SKM-1 (cell line): Measurements from ENCODE around the gene FBXO31.

Experiments used
- DNase-seq: peaks from one replicate; lab custom pipeline; 2025; ENCODE audit not compliant: unreplicated experiment; lab: John Stamatoyannopoulos, UW

FBXO31 gene

DNA sequence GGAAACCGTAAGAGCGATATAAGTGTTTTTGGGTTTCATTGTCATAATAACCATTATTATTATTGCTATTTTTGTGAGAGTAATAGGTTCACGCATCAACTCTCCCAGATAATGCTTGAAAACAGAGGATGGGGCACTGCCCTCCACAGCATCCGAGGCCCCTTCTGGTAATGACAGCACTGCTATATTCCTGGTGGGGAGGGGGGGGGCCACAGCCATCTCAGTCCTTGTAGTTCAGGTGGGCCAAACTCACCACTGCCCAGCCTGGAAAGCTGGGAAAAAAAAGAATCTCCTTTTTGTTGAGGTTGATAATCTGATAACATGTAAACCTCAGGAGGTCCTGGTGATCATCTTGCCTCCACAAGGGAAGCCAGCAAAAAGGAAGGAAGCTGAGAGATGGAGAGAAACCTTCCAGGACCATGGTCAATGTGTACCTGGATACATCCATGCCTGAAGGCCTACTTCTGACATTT is 67.1 kb downstream of the FBXO31 start:
- no peak for DNase-seq

GRCh38 chr16:87314990-87315420 is 68.6 kb downstream of the FBXO31 start:
- no peak for DNase-seq

DNA sequence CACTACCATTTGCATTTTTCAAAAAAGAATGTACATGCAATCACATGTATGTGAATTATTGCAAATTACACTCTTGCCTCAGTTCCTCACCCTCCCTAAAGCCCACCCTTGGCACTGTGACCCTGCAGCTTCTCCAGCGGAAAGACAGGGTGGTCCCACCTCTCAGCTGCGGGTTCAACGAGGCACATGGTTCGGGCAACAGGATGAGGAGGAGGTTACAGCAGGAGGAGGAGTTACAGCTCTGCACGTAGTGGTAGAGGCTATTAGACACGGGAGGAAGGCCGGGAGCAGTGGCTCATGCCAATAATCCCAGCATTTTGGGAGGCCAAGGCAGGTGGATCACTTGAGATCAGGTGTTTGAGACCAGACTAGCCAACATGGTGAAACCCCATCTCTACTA is 71.6 kb downstream of the FBXO31 start:
- no peak for DNase-seq

DNA sequence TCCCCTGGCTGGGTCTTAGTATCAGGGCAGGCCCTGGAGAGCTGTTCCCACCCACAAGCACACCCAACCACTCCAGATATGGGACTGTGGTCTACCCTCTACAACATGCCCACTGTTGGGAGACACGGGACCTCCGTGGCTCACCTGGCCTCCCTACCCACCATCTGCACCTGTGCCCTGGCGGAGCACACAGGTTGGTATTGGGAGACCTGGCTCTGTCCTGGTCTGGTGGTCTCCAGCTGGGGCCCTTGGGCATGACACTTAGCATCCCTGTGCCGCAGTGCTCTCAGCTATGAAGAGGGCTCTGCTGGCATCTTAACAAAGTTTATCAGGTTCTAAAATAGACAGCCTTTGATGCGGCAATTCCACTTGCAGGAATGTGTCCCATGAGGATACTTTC is 72.2 kb downstream of the FBXO31 start:
- no peak for DNase-seq

- no peak for DNase-seq
These were observed 73.0 kb downstream of the FBXO31 start for GRCh38 chr16:87310610-87311009.

GRCh38 chr16:87309620-87310525 is 73.7 kb downstream of the FBXO31 start:
- no peak for DNase-seq

GRCh38 chr16:87308826-87309225 is 74.8 kb downstream of the FBXO31 start:
- no peak for DNase-seq

DNA sequence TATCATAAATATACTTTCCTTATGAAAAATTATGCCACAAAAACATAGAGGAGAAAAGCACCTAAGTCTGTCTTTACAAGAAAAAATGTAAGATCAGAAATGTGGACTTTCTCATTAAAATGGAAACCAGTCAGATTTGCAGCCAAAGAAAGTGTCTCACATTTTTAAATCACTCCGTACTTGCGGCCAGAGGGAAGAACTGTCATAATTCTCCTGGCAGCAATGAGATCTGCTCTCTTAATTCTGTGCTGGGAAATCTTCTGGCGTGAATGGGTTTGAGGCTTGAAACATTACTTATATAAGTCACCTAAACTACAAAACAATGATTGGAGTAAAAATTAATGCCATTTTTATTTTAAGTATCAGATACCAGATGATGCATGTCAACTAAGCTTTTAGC is 77.1 kb downstream of the FBXO31 start:
- no peak for DNase-seq

- no peak for DNase-seq
These were observed 77.8 kb downstream of the FBXO31 start for GRCh38 chr16:87305505-87306391.

- DNase-seq, result peak; percentile 35
These were observed 78.6 kb downstream of the FBXO31 start for GRCh38 chr16:87304951-87305350.

GRCh38 chr16:87303962-87304521 is 79.5 kb downstream of the FBXO31 start:
- no peak for DNase-seq

- DNase-seq, result no peak
These were observed 80.1 kb downstream of the FBXO31 start for GRCh38 chr16:87303431-87303930.

DNA sequence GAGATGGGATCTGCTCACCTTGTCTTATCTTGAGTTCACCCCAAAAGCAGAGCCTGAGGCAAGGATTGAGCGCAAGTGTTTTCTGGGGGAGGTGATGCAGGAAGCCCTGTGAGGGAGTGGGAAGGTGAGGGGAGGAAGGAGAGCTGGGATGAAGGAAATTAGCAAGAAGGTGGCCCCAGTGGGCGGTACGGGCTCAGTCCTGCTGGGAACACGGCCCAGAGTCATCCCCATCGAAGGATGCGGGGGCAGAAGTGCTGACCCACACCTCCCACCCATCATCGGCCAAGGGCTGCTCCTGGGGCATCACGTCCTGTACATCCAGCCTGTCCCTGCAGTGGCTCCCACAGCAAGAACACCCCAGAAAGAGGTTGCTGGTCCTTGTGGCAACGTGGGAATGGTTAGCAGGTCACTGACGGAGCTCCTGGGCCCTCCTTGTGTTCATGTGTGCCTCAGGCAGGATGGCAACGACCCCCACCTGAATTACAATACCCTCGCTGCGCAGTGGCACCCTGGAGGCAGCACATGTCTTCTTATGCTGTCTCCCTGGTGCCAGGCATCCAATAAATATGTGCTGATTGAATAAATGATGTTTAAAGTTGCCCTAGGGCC is 84.6 kb downstream of the FBXO31 start:
- no peak for DNase-seq

DNA sequence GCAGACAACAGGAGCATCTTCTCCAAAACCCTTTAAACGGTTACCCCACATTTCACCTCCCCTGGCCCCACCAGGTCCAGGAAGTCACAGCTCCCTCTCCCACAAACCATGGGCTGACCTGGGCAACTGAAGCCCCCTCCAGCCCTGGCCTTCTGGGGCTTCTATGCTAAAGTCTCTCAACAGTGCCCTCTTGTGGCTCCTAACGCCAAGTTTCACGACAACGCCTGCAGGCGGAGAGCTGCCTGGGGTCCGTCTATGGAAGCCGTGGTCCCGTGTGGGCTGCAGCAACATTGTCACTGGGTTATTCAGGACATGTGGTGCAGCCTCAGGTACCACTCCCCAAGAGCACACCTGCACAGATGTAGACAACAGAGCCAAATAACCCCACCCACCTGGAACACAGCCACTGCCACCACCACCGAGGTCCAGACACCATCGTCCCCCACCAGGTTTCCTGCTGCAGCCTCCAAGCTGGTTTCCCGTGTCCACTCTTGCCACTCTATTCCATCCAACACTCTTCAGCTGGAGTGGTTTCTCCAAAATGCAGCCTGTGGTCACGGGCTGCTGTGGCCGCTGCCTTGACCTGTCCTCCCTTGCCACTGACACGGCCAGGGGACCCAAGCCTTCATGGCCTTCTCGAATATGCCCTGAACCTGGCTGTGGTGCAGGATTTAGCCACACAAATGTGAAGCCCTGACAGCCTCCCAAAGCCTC is 85.5 kb downstream of the FBXO31 start:
- no peak for DNase-seq

DNA sequence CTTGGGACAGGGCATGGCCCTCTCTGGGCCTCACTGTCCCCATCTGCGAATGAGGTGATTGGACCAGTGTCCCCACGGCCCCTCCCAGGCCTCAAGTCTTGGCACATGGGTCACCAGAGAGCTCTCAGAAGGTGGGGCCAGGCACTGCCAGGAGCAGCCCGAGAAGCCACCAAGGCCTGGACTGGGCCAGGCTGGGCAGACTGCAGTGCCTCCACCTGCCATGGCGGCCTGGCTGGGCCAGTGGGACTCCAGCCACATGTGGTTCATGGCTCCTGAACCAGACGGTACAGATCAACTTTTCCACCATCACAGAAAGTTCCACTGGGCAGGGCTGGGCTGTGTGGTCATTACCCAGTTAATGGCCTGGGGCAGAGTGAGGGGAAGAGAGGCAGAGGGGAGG is 86.2 kb downstream of the FBXO31 start:
- no peak for DNase-seq

DNA sequence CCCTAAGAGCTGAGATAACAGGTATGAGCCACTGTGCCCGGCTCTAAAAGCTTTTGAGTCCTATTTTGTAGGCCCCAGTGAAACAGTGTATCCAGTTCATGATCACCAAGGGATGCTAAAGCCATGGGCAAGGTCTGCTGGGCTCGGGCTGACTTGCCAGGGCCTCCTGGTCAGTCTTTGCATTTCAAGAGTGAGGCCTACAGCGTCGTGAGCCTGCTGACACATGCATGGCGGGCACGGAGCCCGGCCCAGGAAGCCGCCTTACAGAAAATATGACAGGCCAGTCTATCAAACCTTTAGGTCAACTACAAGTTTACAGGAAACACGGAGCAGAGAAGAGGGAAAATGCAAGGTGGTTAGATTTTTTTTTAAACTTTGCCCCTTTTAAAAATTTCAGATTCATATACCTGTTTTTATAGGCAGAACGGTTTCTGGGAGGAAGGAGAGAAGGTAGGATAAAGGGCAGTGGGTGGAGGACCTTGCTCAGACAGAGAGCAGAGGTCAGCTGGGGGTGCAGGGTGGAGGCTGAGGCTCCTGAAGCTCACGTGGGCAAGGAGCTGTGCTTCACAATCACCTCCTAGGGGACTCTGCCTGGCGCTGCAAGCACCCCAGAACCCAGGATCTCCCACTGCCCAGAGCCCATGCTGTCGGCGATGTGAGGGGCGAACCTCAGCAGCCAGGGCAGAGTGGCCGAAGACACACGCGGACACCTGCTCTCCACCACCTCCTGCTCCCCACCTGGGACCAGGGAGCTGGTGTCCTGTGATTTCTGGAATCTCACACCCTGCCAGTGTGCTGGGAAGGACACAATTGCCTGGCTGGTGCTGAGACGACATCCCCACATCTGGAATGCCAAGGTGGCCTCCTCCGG is 87.7 kb downstream of the FBXO31 start:
- DNase-seq, result no peak

DNA sequence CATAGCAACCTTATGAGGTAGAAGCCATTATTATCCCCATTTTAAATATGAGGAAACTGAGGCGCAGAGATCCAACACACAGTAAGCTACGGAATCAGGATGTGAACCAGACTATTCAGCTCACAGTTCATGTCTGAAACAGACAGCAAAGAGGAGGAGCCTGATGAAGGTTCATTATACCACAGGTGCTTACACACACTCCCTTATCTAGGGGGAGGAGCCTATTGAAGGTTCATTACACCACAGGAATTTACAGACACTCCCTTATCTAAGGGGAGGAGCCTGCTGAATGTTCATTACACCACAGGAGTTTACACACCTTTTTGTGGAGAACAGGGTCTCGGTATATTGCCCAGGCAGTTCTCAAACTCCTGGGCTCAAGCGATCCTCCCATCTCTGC is 88.3 kb downstream of the FBXO31 start:
- peak; percentile 27 for DNase-seq

DNA sequence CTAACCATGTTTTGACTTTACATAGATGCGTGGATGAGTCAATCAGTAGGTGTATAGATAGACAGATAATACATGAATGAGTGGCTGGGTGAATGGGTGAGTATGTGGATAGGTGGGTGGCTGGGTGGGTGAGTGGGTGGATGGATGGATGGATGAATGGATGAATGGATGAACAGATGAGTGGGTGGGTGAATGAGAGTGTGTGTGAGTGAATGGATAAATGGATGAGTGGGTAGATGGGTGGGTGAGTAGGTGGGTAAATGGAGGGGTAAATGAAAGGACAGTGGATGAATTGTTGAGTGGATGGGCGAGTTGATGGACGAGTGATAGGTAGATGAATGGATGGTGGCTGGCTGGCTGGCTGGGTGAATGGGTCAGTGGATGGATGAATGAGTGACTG is 89.6 kb downstream of the FBXO31 start:
- no peak for DNase-seq

DNA sequence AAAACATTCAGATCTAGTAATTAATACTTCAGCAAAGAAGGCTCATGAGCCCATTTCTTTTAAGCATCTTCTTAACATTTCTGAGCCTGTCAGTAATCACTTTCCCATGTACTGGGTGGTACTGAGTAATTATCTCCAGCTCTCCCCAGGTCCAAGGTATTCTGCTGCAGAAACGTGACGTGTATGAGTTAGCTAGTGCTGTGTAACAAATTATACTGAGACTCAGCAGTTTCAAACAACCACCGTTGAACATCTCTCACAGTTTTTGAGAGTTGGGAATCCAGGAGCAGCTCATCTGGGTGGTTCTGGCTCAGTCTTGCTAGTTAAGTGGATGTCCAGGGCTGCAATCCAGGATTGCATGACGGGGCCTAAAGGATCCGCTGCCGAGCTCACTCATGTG is 91.6 kb downstream of the FBXO31 start:
- no peak for DNase-seq
